OCI-LY3 (cell line): Measurements from ENCODE around the gene HIVEP3.

Source experiments
- H2AFZ ChIP-seq: fragments of 200-600, 300-600 bp; shearing (Covaris generic); 2 replicates; pipeline ENCODE4 v1.6.0; 2014; ENCODE audit warnings: antibody characterized with exemption, low read depth, low read length
- H3K27ac ChIP-seq: fragments of 200-600, 300-600 bp; sonication (generic); 2 replicates; pipeline ENCODE4 v1.5.1; 2014; ENCODE audit warnings: mild to moderate bottlenecking, low read length, moderate library complexity, mixed read lengths
- H3K27me3 ChIP-seq: fragments of 200-600, 300-600 bp; sonication (generic); 2 replicates; pipeline ENCODE4 v1.6.1; 2014; ENCODE audit warnings: low read depth, low read length, mixed read lengths
- H3K36me3 ChIP-seq: fragments of 200-600, 300-600 bp; sonication (generic); replicated peaks from 2 replicates; pipeline ENCODE3; 2014; ENCODE audit warnings: low read depth, low read length, mixed read lengths
- H3K4me1 ChIP-seq: fragments of 300-600, 200-600 bp; sonication (generic); 2 replicates; pipeline ENCODE4 v1.6.1; 2014; ENCODE audit warnings: low read length, mixed read lengths
- H3K4me2 ChIP-seq: fragments of 200-600, 300-600 bp; sonication (generic); 2 replicates; pipeline ENCODE4 v1.6.1; 2014; ENCODE audit warnings: low read length, mixed read lengths
- H3K4me3 ChIP-seq: fragments of 300-600, 200-600 bp; sonication (generic); 2 replicates; pipeline ENCODE4 v1.5.1; 2014; ENCODE audit warnings: antibody characterized with exemption, mild to moderate bottlenecking, low read length, moderate library complexity
- H3K79me2 ChIP-seq: fragments of 300-600, 200-600 bp; shearing (Covaris generic); 2 replicates; pipeline ENCODE4 v1.6.1; 2014; ENCODE audit warnings: mild to moderate bottlenecking, low read length, mixed read lengths
- H3K9ac ChIP-seq: fragments of 300-600, 200-600 bp; shearing (Covaris generic); 2 replicates; pipeline ENCODE4 v1.6.0; 2014; ENCODE audit warnings: mild to moderate bottlenecking, low read length, moderate library complexity
- H3K9me3 ChIP-seq: fragments of 200-600, 300-600 bp; shearing (Covaris generic); 2 replicates; pipeline ENCODE4 v1.6.1; 2014; ENCODE audit warnings: low read length, mixed read lengths; ENCODE audit not compliant: insufficient read depth
- H4K20me1 ChIP-seq: fragments of 200-600, 300-600 bp; sonication (generic); 2 replicates; pipeline ENCODE4 v1.6.1; 2016; ENCODE audit warnings: low read length, mixed read lengths; ENCODE audit not compliant: insufficient read depth
- CTCF ChIP-seq: fragments of 200-600, 300-600 bp; sonication (generic); IDR thresholded peaks from 2 replicates; pipeline ENCODE4 v1.5.1; 2014; ENCODE audit warnings: antibody characterized with exemption, low read length, low read depth
- EZH2phosphoT487 ChIP-seq: fragments of 200-600 bp; shearing (Covaris generic); IDR thresholded peaks from 2 replicates; pipeline ENCODE4 v1.6.1; 2018; ENCODE audit warnings: antibody characterized with exemption, mixed run types, low read depth

HIVEP3 gene

GRCh38 chr1:41702771-41703170 is 216.0 kb downstream of the HIVEP3 start:
- TF ChIP-seq CTCF (no peak), EZH2phosphoT487 (no peak)

GRCh38 chr1:41700986-41701535 is 217.7 kb downstream of the HIVEP3 start:
- Histone ChIP-seq H3K27me3 (no peaks in the 10 kb centered on the region), H3K36me3 (peaks cover 4% of the 10 kb centered on the region), H3K27ac (no peak overlapping the region), H3K9me3 (no peaks in the 10 kb centered on the region), H4K20me1 (no peaks in the 10 kb centered on the region), H3K4me1 (peaks cover 26% of the 10 kb centered on the region), H2AFZ (no peak overlapping the region), H3K9ac (no peak overlapping the region), H3K4me3 (no peak overlapping the region), H3K79me2 (no peaks in the 10 kb centered on the region), H3K4me2 (no peak overlapping the region)
- TF ChIP-seq CTCF (no peak), EZH2phosphoT487 (no peak)

More at GRCh38 chr1:41702771-41703170, 216.0 kb downstream of the HIVEP3 start:
- no peak overlapping the region for H3K4me3 ChIP-seq
- H2AFZ ChIP-seq: no peak overlapping the region
- peaks cover 4% of the 10 kb centered on the region for H3K36me3 ChIP-seq
- H3K27me3 ChIP-seq: no peaks in the 10 kb centered on the region
- H3K4me2 ChIP-seq: no peak overlapping the region
- H3K4me1 ChIP-seq: peaks cover 25% of the 10 kb centered on the region
- H3K9me3 ChIP-seq: no peaks in the 10 kb centered on the region
- no peaks in the 10 kb centered on the region for H3K79me2 ChIP-seq
- no peak overlapping the region for H3K27ac ChIP-seq
- H4K20me1 ChIP-seq: no peaks in the 10 kb centered on the region
- no peak overlapping the region for H3K9ac ChIP-seq

- Histone ChIP-seq H3K4me2 (no peak overlapping the region), H3K4me3 (no peak overlapping the region), H3K4me1 (peaks cover 26% of the 10 kb centered on the region), H4K20me1 (no peaks in the 10 kb centered on the region), H3K36me3 (peaks cover 4% of the 10 kb centered on the region), H2AFZ (no peak overlapping the region), H3K79me2 (no peaks in the 10 kb centered on the region), H3K9me3 (no peaks in the 10 kb centered on the region), H3K27me3 (no peaks in the 10 kb centered on the region), H3K27ac (no peak overlapping the region), H3K9ac (no peak overlapping the region)
- no peak for TF ChIP-seq CTCF
- no peak for TF ChIP-seq EZH2phosphoT487
Observed at GRCh38 chr1:41700581-41700980, 218.1 kb downstream of the HIVEP3 start.

GRCh38 chr1:41699861-41700248 is 218.9 kb downstream of the HIVEP3 start:
- Histone ChIP-seq H2AFZ (no peak overlapping the region), H4K20me1 (no peaks in the 10 kb centered on the region), H3K9ac (no peak overlapping the region), H3K79me2 (no peaks in the 10 kb centered on the region), H3K9me3 (no peaks in the 10 kb centered on the region), H3K27ac (no peak overlapping the region), H3K4me1 (peaks cover 29% of the 10 kb centered on the region), H3K27me3 (no peaks in the 10 kb centered on the region), H3K4me2 (no peak overlapping the region), H3K4me3 (no peak overlapping the region), H3K36me3 (peaks cover 4% of the 10 kb centered on the region)
- TF ChIP-seq CTCF (no peak), EZH2phosphoT487 (no peak)
